Transverse colon (tissue), 3 donors: ENCODE measurements around the gene TCF23.

ENCODE experiments used
- CTCF ChIP-seq, 5 experiments: fragments of 200-600 bp in 3 of 5; fragments of 450-650 bp in 2 of 5; sonication (generic) in 3 of 5; IDR thresholded peaks; 1 replicate in 2 of 5; 2 replicates in 3 of 5; pipeline ENCODE4 v1.5.1; 2016 to 2017; ENCODE audit warnings: antibody characterized with exemption in 5 of 5, inconsistent platforms in 3 of 5, mild to moderate bottlenecking in 2 of 5, moderate library complexity in 1 of 5
- POLR2A ChIP-seq: fragments of 450-650 bp; IDR thresholded peaks from one replicate; pipeline ENCODE4 v1.6.1; 2016; ENCODE audit warnings: antibody characterized with exemption, mild to moderate bottlenecking, moderate library complexity

GRCh38 chr2:27177441-27178351, 28.9 kb downstream of the TCF23 start:
- TF ChIP-seq CTCF (IDR thresholded peaks at IDR 0.05) (no peak), POLR2A (no peak)
